Fibroblast of lung (primary cell): Measurements from ENCODE around the gene RNF224. TPM values are rescaled to one million over a fixed set of nuclear protein-coding genes. Genes with fewer than 3 reads are reported as not detected.

Experiments used
- DNase-seq, 2 donors: peaks; one replicate each; pipeline versions ENCODE4 v3.0.0 to v3.0.0-alpha.2; 2010; ENCODE audit warnings: low read depth in 2 of 2
- H2AFZ ChIP-seq: 2 replicates; pipeline ENCODE4 v1.5.1; 2012; ENCODE audit warnings: low read length, control low read depth, inconsistent platforms
- H3K27ac ChIP-seq: 2 replicates; pipeline ENCODE4 v1.5.1; 2011; ENCODE audit warnings: low read length, control low read depth; ENCODE audit not compliant: insufficient read depth
- H3K27me3 ChIP-seq: 2 replicates; pipeline ENCODE4 v1.5.1; 2011; ENCODE audit warnings: mild to moderate bottlenecking, low read length; ENCODE audit not compliant: control insufficient read depth, insufficient read depth
- H3K36me3 ChIP-seq: 2 replicates; pipeline ENCODE4 v1.5.1; 2011; ENCODE audit warnings: low read length; ENCODE audit not compliant: control insufficient read depth, insufficient read depth
- H3K4me1 ChIP-seq: 2 replicates; pipeline ENCODE4 v1.5.1; 2011; ENCODE audit warnings: low read length; ENCODE audit not compliant: control insufficient read depth, insufficient read depth; ENCODE audit errors: extremely low read depth
- H3K4me2 ChIP-seq: 2 replicates; pipeline ENCODE4 v1.5.1; 2011; ENCODE audit warnings: low read length, control low read depth; ENCODE audit not compliant: insufficient read depth; ENCODE audit errors: extremely low read depth
- H3K4me3 ChIP-seq, 4 experiments: fragments of 200-600 bp in 1 of 4; sonication (generic) in 1 of 4; replicated peaks in 1 of 4; 2 replicates each; pipeline ENCODE4 v1.5.1; 2011 to 2016; ENCODE audit warnings: low read length in 4 of 4, low read depth in 3 of 4, mild to moderate bottlenecking in 3 of 4, control low read depth in 2 of 4, inconsistent platforms in 1 of 4, mixed read lengths in 1 of 4; ENCODE audit not compliant: insufficient read depth in 1 of 4; ENCODE audit errors: control extremely low read depth in 1 of 4
- H3K79me2 ChIP-seq: 2 replicates; pipeline ENCODE4 v1.5.1; 2012; ENCODE audit warnings: mild to moderate bottlenecking, low read length, inconsistent platforms; ENCODE audit not compliant: control insufficient read depth, insufficient read depth
- H3K9ac ChIP-seq: 2 replicates; pipeline ENCODE4 v1.5.1; 2011; ENCODE audit warnings: mild to moderate bottlenecking, low read length, control low read depth; ENCODE audit not compliant: insufficient read depth
- H3K9me3 ChIP-seq: 2 replicates; pipeline ENCODE4 v1.5.1; 2012; ENCODE audit warnings: low read depth, low read length; ENCODE audit not compliant: control insufficient read depth, insufficient read depth
- H4K20me1 ChIP-seq: 2 replicates; pipeline ENCODE4 v1.5.1; 2011; ENCODE audit warnings: low read length; ENCODE audit not compliant: control insufficient read depth, insufficient read depth; ENCODE audit errors: extremely low read depth
- CTCF ChIP-seq, 2 donors: IDR thresholded peaks in 1 of 2; conservative IDR thresholded peaks in 1 of 2; 1 replicate in 1 of 2; 2 replicates in 1 of 2; pipeline ENCODE4 v1.5.1; 2011 to 2012; ENCODE audit warnings: low read length in 2 of 2, control low read depth in 1 of 2, inconsistent platforms in 1 of 2, low read depth in 1 of 2, mild to moderate bottlenecking in 1 of 2
- EZH2 ChIP-seq: IDR thresholded peaks from 2 replicates; pipeline ENCODE4 v1.5.1; 2012; ENCODE audit warnings: low read length, control low read depth, mild to moderate bottlenecking; ENCODE audit errors: missing control alignments
- polyA plus RNA-seq, 2 donors: library from polyadenylated mRNA; depleted of rRNA in 1 of 2; stranded (reverse) in 1 of 2; unstranded in 1 of 2; fragments of >200 nt; gene quantifications; 2 replicates each; pipeline ENCODE4 v1.2.1, GENCODE V29; 2011 to 2012; ENCODE audit warnings: missing spikeins in 1 of 2
- total RNA-seq: library from RNA; depleted of rRNA; stranded (reverse); fragments of >200 nt; gene quantifications from 2 replicates; pipeline ENCODE4 v1.2.1, GENCODE V29; 2014

The RNF224 gene
- total and polyA plus RNA-seq, 2 donors (not counting 1 experiment from before 2014, with no cell fraction given): under 0.01 TPM; not detected in 1

- Histone ChIP-seq H3K79me2 (no peaks in the 10 kb centered on the region), H4K20me1 (no peaks in the 10 kb centered on the region), H3K36me3 (no peaks in the 10 kb centered on the region), H3K9me3 (no peaks in the 10 kb centered on the region), H3K4me3 (no peak overlapping the region), H3K27ac (no peak overlapping the region), H3K27me3 (no peaks in the 10 kb centered on the region), H3K9ac (no peak overlapping the region), H3K4me1 (no peaks in the 10 kb centered on the region), H2AFZ (no peak overlapping the region), H3K4me2 (no peak overlapping the region)
- TF ChIP-seq CTCF (conservative IDR thresholded peaks at IDR 0.05 in 1 of 2, IDR thresholded peaks at IDR 0.05 in 1 of 2; ENCODE audit: low read depth in 1 of 2, low read length in 2 of 2) (no peak), EZH2 (no peak)
- DNase-seq: no peak
Measured at GRCh38 chr9:137232510-137232909, 5.2 kb downstream of the RNF224 start.

- H4K20me1 ChIP-seq: no peaks in the 10 kb centered on the region
- H3K9ac ChIP-seq: no peak overlapping the region
- H3K4me2 ChIP-seq: no peak overlapping the region
- peaks cover 3% of the 10 kb centered on the region for H3K79me2 ChIP-seq
- TF ChIP-seq EZH2 (no peak), CTCF (conservative IDR thresholded peaks at IDR 0.05 in 1 of 2, IDR thresholded peaks at IDR 0.05 in 1 of 2; ENCODE audit: low read depth in 1 of 2, low read length in 2 of 2) (no peak)
- no peak for DNase-seq
- no peaks in the 10 kb centered on the region for H3K9me3 ChIP-seq
- no peak overlapping the region for H3K27ac ChIP-seq
- no peaks in the 10 kb centered on the region for H3K36me3 ChIP-seq
- H3K4me1 ChIP-seq: no peaks in the 10 kb centered on the region
- no peak overlapping the region for H3K4me3 ChIP-seq
- H2AFZ ChIP-seq: no peak overlapping the region
- no peaks in the 10 kb centered on the region for H3K27me3 ChIP-seq
Measured at GRCh38 chr9:137233143-137233980, 6.1 kb downstream of the RNF224 start.

- Histone ChIP-seq H3K27me3 (no peaks in the 10 kb centered on the region), H3K27ac (no peak overlapping the region), H3K4me1 (peaks cover 2% of the 10 kb centered on the region), H3K79me2 (peaks cover 11% of the 10 kb centered on the region), H3K36me3 (no peaks in the 10 kb centered on the region), H3K9ac (no peak overlapping the region), H3K4me3 (no peak overlapping the region), H3K9me3 (no peaks in the 10 kb centered on the region), H2AFZ (no peak overlapping the region), H3K4me2 (no peak overlapping the region), H4K20me1 (no peaks in the 10 kb centered on the region)
- no peak for DNase-seq
- TF ChIP-seq EZH2: no peak
- no peak for TF ChIP-seq CTCF (conservative IDR thresholded peaks at IDR 0.05 in 1 of 2, IDR thresholded peaks at IDR 0.05 in 1 of 2; ENCODE audit: low read depth in 1 of 2, low read length in 2 of 2)
Measured at GRCh38 chr9:137234055-137234697, 6.9 kb downstream of the RNF224 start.
